ENCODE data around the gene F12. TPM values are rescaled to one million over a fixed set of nuclear protein-coding genes. Genes with fewer than 3 reads are reported as not detected.

Gene F12
- total RNA-seq, 1 experiment from 2014 or later: 10.0 TPM

GRCh38 chr5:177392765-177393164 is 16.6 kb downstream of the F12 start:
- POLR2A ChIA-PET: interaction anchor here (1.5 kb wide), 1 partner anchor 10 kb away, joined by 6 read pairs; no protein-coding TSS in a partner anchor
- Mint-ChIP-seq H3K9me3 (no peaks in the 10 kb centered on the region), H3K27ac (no peak overlapping the region), H3K27me3 (ENCODE audit: low read depth) (peaks cover 31% of the 10 kb centered on the region), H3K4me3 (no peak overlapping the region), H3K36me3 (no peaks in the 10 kb centered on the region), H3K4me1 (peaks cover 42% of the 10 kb centered on the region)
- ATAC-seq (no peak), DNase-seq (ENCODE audit: low spot score) (no peak)
- CTCF ChIA-PET: interaction anchor here (1.0 to 9.6 kb wide), 6 partner anchors 10 to 62 kb away, joined by 3 to 216 read pairs (median 6); partner anchors contain the start of gene PFN3
- TF ChIP-seq, protein P1, sequence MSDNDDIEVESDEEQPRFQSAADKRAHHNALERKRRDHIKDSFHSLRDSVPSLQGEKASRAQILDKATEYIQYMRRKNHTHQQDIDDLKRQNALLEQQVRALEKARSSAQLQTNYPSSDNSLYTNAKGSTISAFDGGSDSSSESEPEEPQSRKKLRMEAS (CRISPR knock-in tag; IDR thresholded peaks at IDR 0.05): no peak
- no peak for TF ChIP-seq USF2 (CRISPR knock-in tag; IDR thresholded peaks at IDR 0.05)
- no peak for TF ChIP-seq NR1H2 (CRISPR knock-in tag; IDR thresholded peaks at IDR 0.05)
- no peak for TF ChIP-seq ESRRA (CRISPR knock-in tag; IDR thresholded peaks at IDR 0.05; ENCODE audit: borderline replicate concordance)
- TF ChIP-seq TEAD1 (CRISPR knock-in tag; IDR thresholded peaks at IDR 0.05): no peak
- no peak for TF ChIP-seq ZNF121 (CRISPR knock-in tag; IDR thresholded peaks at IDR 0.05)
- TF ChIP-seq ZNF671 (CRISPR knock-in tag; IDR thresholded peaks at IDR 0.05): no peak
- TF ChIP-seq JUN (CRISPR knock-in tag; IDR thresholded peaks at IDR 0.05): no peak
- TF ChIP-seq, protein P2, sequence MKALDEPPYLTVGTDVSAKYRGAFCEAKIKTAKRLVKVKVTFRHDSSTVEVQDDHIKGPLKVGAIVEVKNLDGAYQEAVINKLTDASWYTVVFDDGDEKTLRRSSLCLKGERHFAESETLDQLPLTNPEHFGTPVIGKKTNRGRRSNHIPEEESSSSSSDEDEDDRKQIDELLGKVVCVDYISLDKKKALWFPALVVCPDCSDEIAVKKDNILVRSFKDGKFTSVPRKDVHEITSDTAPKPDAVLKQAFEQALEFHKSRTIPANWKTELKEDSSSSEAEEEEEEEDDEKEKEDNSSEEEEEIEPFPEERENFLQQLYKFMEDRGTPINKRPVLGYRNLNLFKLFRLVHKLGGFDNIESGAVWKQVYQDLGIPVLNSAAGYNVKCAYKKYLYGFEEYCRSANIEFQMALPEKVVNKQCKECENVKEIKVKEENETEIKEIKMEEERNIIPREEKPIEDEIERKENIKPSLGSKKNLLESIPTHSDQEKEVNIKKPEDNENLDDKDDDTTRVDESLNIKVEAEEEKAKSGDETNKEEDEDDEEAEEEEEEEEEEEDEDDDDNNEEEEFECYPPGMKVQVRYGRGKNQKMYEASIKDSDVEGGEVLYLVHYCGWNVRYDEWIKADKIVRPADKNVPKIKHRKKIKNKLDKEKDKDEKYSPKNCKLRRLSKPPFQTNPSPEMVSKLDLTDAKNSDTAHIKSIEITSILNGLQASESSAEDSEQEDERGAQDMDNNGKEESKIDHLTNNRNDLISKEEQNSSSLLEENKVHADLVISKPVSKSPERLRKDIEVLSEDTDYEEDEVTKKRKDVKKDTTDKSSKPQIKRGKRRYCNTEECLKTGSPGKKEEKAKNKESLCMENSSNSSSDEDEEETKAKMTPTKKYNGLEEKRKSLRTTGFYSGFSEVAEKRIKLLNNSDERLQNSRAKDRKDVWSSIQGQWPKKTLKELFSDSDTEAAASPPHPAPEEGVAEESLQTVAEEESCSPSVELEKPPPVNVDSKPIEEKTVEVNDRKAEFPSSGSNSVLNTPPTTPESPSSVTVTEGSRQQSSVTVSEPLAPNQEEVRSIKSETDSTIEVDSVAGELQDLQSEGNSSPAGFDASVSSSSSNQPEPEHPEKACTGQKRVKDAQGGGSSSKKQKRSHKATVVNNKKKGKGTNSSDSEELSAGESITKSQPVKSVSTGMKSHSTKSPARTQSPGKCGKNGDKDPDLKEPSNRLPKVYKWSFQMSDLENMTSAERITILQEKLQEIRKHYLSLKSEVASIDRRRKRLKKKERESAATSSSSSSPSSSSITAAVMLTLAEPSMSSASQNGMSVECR (CRISPR knock-in tag; IDR thresholded peaks at IDR 0.05; ENCODE audit: borderline replicate concordance): no peak
- TF ChIP-seq, protein P3, sequence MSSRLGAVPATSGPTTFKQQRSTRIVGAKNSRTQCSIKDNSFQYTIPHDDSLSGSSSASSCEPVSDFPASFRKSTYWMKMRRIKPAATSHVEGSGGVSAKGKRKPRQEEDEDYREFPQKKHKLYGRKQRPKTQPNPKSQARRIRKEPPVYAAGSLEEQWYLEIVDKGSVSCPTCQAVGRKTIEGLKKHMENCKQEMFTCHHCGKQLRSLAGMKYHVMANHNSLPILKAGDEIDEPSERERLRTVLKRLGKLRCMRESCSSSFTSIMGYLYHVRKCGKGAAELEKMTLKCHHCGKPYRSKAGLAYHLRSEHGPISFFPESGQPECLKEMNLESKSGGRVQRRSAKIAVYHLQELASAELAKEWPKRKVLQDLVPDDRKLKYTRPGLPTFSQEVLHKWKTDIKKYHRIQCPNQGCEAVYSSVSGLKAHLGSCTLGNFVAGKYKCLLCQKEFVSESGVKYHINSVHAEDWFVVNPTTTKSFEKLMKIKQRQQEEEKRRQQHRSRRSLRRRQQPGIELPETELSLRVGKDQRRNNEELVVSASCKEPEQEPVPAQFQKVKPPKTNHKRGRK (CRISPR knock-in tag; IDR thresholded peaks at IDR 0.05; ENCODE audit: borderline replicate concordance): no peak
- TF ChIP-seq ATF1 (CRISPR knock-in tag; IDR thresholded peaks at IDR 0.05): no peak
- TF ChIP-seq FOXK1 (CRISPR knock-in tag; IDR thresholded peaks at IDR 0.05): no peak
- TF ChIP-seq ZNF532 (CRISPR knock-in tag; IDR thresholded peaks at IDR 0.05; ENCODE audit: borderline replicate concordance): no peak
- TF ChIP-seq ZNF317 (CRISPR knock-in tag; IDR thresholded peaks at IDR 0.05; ENCODE audit: borderline replicate concordance, low read depth): no peak
- TF ChIP-seq NFE2L1 (CRISPR knock-in tag; IDR thresholded peaks at IDR 0.05): no peak
- TF ChIP-seq NFATC4 (CRISPR knock-in tag; IDR thresholded peaks at IDR 0.05): no peak

Data from WTC11 (cell line).